HG03064 (cell line): ENCODE results near the gene LSM3.

Experiments
- ATAC-seq: cut with Tn5 transposase; IDR thresholded peaks from one replicate; pipeline ENCODE4 v1.9.1; 2021; ENCODE audit warnings: low read depth; ENCODE audit not compliant: unreplicated experiment

Gene LSM3

DNA sequence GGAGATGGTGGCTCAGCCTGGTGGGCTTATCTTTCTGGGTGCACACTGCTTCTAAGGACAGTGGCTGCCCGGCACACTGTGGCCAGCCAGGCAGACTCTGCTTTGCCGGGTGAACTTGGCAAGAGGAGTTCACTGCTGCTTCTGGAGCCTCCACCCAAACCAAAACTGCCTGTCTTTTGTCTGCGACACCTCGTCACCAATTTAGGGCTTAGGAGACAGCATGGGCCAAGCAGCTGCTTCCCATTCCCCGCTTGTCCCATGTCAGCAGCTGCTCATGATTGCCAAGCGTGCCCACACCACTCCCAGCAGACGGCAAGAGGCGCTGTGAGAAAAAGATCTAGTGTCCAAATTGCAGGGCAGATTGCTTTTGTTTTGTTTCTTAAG, 57.3 kb downstream of the LSM3 start:
- ATAC-seq = no peak

DNA sequence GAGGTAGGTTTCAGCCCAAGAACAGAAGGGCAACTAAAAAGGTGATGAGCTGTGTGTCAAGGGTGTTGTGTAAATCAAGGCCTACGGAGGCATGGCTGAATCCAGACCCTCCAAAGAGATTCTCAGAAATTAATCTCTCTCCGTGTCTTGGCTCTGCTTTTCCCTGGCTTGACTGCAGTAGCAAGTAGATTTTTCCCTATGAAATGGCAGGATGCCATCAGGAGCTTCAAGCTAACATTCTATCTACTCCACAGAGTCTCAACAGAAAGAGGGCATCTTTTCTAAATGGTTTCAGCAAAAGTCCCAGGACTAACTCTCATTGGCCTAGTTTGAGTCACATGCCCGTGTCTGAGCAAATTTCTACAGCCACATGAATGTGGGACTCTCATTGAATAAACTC, 58.3 kb downstream of the LSM3 start:
- ATAC-seq = no peak

DNA sequence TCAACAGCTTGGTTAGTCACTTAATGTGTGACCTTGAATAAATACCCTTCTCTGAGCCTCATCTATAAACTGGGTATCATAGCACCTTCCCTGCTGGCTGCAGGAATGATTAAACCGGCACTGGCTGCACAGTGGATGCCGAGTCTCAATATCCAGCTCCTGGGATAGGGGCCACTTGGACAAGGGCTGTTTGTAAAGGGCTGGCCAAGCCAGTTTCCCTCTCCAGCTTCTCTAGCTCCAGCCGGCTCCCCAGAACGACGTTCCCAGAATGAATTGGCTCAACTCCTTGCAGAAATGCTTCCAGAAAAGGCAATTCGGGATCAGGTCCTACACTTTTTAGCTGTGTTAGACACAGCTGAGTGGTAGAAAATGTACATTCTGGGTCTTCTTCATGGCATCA, 58.8 kb downstream of the LSM3 start:
- ATAC-seq = no peak

DNA sequence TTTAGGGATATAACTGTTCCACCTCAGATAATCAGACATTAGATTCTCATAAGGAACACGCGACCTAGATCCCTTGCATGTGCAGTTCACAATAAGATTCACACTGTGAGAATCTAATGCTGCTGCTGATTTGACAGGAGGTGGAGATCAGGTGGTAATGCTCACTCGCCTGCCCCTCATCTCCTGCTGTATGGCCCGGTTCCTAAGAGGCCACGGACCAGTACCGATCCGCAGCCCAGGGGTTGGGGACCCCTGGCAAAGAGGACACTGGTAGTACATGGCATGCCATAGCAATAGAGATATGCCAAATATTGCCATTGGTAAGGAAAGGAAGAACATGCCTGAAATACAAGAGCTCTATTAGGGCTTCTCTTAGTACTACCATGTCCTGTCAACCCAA, 59.7 kb downstream of the LSM3 start:
- ATAC-seq = no peak

DNA sequence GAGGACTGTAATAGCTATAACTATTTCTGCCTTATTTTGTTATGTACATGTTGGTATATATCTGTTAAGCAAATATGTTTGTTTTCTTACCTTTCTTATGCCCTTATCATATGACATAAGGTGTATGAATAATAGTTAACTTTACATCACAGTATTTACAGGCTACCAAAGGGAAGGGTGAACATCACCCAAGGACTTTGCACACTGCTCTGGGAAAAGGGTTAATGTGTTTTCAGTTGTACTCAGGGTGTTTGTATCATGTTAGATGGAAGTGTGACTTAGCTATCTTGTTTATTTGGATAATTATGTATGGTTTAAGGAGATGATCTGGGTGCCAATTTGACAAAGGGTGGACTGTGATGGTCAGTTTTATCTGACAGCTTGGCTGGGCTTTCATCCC, 60.3 kb downstream of the LSM3 start:
- ATAC-seq = no peak

DNA sequence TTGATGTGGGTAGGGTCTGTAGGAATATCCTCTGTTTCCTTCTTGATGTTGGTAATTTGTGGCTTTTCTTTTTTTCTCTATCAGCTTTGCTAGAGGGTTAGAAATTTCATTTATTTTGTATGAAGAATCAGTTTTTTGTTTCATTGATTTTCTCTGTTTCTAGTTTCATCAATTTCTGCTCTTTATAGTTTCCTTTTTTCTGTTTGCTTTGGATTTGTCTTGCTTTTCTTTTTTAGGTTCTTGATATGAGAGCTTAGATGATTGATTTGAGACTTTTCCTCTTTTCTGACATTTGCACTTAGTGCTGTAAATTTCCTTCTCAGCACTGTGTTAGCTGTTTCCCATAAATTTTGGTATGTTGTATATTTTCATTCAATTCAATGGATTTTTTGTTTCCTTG, 61.3 kb downstream of the LSM3 start:
- no peak for ATAC-seq

DNA sequence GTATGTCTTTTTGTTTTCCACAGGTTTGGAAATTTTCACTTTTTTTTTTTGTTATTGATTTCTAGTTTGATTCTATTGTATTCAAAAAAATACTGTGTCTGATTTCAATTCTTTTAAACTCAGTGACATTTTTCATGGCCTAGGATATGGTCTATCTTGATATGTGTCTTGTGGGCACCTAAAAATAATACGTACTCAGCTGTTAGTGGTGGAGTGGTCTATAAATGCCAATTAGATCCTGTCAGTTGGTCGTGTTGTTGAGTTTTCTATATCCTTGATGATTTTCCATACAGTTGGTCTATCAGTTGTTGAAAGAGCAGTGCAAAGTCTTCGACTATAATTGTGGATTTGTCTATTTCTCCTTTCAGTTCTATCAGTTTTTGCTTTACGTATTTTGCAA, 61.7 kb downstream of the LSM3 start:
- no peak for ATAC-seq

DNA sequence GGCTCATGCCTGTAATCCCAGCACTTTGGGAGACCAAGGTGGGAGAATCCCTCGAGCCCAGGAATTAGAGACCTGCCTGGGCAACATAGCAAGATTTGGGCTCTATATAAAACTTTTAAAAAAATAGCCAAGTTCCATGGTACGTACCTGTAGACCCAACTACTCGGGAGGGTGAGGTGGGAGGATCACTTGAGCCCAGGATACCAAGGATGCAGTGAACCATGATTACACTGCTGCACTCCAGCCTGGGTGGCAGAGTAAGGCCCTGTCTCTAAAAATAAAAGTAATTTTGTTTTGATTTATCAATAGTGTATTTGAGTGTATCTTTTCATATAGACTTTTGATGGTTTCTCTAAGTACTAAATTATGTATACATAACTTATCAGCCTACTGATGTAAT, 63.1 kb downstream of the LSM3 start:
- no peak for ATAC-seq

DNA sequence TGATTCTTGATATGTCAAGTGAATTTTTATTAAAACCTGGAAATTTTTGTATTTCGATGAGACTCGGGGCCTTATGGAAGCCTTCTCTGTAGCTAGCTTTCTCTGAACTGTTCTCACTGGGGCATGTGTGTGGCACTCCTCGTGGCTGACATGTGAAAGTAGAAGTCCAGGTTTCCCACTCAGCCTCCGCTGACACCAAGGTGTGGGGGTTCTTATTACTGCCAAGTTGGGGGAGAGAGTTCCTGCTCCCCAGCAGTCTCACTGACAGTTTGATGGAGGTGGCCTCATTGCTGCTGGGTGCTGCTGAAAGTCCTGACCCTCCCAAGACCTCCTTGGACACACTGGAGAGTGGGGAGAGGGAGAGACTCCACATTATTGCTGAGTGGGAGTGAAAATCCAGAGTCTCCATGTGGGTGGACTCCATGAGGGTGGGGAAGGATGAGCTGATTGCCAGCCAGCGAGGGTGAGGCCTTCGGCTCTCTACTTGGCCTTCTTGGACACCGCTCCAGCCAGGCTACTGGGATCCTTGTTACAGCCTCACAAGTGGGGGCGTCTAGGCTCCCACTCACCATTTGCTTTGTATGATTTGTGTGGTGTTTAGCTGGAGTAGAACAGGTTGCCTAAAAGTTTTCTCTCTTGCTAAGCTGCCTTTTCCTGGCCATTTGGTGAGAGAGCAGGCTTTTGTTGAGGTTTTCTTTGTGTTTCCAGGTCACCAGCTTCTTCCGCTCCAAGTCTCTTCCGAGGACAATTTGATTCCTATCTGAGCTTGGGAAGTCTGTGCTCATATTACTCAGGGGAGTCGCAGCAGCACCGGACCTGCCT, 64.1 kb downstream of the LSM3 start:
- ATAC-seq = no peak

DNA sequence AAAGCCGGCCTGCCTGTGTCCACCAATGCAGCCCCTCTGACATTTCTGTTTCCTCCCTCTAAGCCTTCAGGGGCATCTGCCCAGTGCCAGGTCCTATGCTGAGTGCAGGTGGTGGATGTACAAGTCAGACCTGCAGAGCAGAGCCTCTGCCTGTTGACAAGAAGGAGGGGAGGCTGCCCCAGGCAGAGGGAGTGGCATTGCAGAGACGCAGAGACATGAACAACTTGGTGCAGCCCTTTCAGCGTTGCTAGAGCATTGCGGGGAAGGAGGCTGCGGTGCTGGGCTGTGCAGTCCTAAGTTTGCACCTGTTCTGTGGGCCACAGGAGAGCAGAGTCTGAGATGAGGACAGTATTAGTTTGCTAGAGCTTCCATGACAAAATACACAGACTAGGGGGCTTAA, 65.2 kb downstream of the LSM3 start:
- ATAC-seq = no peak

DNA sequence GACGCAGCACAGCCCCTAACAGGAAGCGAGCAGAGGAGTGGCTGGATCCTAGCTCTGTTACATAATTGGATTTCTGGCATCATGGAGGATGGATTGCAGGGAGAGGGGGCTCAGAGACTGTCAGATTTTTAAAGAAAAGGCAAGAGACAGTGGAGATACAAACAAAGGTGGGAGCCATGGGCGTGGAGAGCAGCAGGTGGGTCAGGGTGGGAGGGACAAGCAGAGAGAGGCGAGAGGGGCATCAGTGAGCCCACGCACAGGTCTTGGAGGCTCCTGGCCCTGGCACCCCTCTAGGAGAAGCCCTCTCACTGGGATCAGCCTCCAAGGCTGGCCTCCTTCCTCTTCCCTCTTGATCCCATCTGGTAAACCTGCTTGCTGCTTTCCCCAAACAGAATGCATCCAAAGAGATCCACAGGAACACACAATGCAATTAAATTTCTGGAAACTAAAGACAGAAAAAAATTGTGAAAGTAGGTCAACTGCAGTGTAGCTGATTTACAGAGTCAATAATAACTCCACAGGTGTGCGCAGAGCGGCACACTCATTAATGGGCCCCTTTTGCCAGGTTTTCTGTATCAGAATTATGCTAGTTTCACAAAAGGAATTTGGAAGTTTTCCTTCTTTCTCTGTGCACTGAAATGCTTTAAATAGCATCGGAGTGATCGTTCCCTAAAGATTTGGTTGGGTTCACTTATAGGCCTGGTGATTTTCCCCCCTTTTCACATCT, 66.1 kb downstream of the LSM3 start:
- no peak for ATAC-seq

DNA sequence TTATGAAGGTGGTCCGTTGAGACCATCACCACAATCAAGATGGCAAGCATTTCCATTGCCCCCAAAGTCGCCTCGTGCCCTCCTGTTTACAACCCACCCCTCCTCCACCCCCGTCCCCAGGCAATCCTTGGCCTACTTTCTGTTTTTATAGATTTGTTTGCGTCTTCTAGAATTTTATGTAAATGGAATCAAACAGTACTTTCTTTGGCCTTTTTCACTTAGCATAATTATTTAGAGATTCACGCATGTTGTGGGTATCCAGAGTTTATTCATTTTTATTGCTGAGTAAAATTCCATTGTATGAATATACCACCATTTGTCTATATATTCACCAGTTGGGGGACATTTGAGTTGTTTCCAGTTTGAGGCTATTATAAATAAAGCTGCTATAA, 66.6 kb downstream of the LSM3 start:
- no peak for ATAC-seq

DNA sequence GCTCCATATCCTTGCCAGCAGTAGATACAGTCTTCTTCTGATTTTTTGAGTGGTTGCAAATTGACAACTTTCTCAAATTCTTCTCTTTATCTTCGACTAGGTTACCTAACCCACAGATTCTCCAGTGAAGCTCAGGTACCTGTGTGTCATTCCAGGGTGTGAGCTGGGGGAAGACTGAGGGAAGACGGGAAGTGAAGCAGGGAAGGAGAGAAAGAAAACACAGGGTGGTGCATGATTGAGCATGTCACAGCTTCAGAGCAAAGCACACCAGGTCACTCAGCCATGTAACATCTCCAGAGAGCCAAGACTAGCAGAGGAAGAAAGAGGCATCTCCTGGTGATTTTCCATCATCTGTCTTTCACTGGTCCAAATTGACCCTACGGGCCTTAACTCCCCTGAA, 67.2 kb downstream of the LSM3 start:
- no peak for ATAC-seq

DNA sequence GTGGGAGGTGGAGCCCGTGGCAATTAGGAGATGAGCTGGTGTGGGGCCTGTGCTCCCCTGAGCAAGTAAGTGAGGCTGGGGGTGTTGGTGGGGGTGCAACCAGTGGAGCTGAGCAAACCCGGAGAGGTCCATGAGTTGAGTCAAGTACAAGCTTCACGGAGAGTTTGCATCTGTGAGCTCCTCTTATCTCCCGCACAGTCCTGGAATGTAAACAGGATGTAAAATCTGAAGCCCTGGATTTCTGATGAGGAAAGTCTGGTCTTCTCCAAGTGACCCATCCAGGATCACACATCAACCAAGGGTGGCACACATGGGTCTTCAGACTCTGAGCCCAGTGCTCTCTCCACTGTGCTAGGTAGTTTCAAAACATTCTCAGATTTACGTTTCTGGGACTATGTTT, 67.8 kb downstream of the LSM3 start:
- no peak for ATAC-seq

DNA sequence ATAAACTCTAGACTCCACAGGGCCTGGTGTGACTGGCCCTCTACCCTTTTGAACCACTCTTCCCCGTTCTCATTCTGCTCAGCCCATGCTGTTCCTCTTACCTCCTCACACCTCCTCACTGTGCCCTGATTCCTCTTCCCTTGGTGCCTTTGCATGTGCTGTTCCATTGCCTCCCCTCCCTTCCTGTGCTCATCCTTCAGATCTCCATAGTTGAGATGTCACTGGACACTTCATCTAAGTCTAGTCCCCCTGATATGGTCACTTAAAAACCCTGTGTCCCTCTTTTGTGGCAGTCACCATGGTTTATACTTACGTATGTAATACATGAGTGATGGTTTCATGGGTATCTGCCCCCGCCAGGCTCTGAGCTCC, 69.8 kb downstream of the LSM3 start:
- no peak for ATAC-seq

DNA sequence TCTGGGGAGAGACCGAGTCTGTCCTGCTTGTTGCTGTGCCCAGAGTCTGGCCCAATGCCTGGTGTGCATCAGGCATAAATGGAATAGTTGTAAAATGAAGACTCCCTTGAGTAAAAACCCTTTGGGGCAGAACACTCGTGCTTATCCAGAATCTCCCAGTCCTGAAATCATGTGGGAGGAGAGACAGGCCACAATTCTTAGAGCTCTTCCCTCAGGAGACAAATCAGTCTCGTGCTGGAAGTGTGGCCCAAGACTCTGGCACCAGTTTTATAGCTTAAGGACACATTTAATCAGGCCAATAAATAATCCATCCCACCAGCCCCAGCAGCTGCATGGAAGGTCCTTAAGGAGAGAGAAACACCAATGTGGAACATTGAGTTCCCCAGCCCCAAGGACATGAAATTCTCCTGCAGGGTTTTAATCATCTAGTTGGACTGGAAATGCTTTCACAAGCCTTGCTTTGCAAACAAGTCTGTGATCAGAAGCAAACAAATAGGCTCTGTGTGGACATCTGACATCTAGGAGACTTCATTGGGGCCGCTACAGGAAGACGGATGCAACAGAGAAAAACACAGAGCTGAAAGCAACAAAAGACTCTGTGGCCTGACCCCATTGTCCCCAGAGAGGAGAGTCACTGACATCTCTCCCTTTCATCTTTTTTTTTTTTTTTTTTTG, 70.4 kb downstream of the LSM3 start:
- ATAC-seq = no peak
